HepG2 (cell line): Measurements from ENCODE around the gene TMEM63B. TPM values are rescaled to one million over a fixed set of nuclear protein-coding genes. Genes with fewer than 3 reads are reported as not detected.

Source experiments
- HOXA3 ChIP-seq: sonication (generic); formaldehyde crosslinking; IDR thresholded peaks from 2 replicates; pipeline ENCODE4 v1.5.0; 2020; ENCODE audit warnings: missing genetic modification reagents
- KDM2A ChIP-seq: sonication (generic); formaldehyde crosslinking; IDR thresholded peaks from 2 replicates; pipeline ENCODE4 v1.4.0; 2020; ENCODE audit warnings: low read depth, missing genetic modification reagents, borderline replicate concordance
- MNT ChIP-seq: fragments of 450-650 bp; IDR thresholded peaks from 2 replicates; pipeline ENCODE4 v1.6.1; 2016
- RBFOX2 ChIP-seq: fragments of 200-400 bp; formaldehyde crosslinking; IDR thresholded peaks from 2 replicates; pipeline ENCODE4 v1.6.1; 2017; ENCODE audit warnings: low read depth, mild to moderate bottlenecking, low read length
- SALL1 ChIP-seq: sonication (generic); formaldehyde crosslinking; IDR thresholded peaks from 2 replicates; pipeline ENCODE4 v1.8.0; 2022; ENCODE audit warnings: mild to moderate bottlenecking, missing genetic modification reagents
- SIN3B ChIP-seq: fragments of 150-350 bp; IDR thresholded peaks from 2 replicates; pipeline ENCODE4 v1.6.1; 2014; ENCODE audit warnings: low read length
- SRSF9 ChIP-seq: fragments of 200-400 bp; formaldehyde crosslinking; IDR thresholded peaks from 2 replicates; pipeline ENCODE4 v1.6.1; 2018; ENCODE audit warnings: borderline replicate concordance, mild to moderate bottlenecking, low read depth, low read length; ENCODE audit not compliant: insufficient read depth, poor library complexity, severe bottlenecking
- TIGD3 ChIP-seq: sonication (generic); formaldehyde crosslinking; IDR thresholded peaks from 2 replicates; pipeline ENCODE4 v1.5.1; 2020; ENCODE audit warnings: mild to moderate bottlenecking, missing genetic modification reagents, borderline replicate concordance
- ZBTB4 ChIP-seq: sonication (generic); formaldehyde crosslinking; IDR thresholded peaks from 2 replicates; pipeline ENCODE4 v1.4.0; 2020; ENCODE audit warnings: missing genetic modification reagents, mild to moderate bottlenecking, borderline replicate concordance
- ZHX1 ChIP-seq: sonication (generic); formaldehyde crosslinking; IDR thresholded peaks from 2 replicates; pipeline ENCODE4 v1.8.1; 2022; ENCODE audit warnings: low read depth, mild to moderate bottlenecking, missing genetic modification reagents
- ZNF337 ChIP-seq: sonication (generic); formaldehyde crosslinking; IDR thresholded peaks from 2 replicates; pipeline ENCODE4 v1.5.1; 2020; ENCODE audit warnings: missing genetic modification reagents, low read depth, mild to moderate bottlenecking, borderline replicate concordance
- ZNF350 ChIP-seq: sonication (generic); formaldehyde crosslinking; IDR thresholded peaks from 2 replicates; pipeline ENCODE4 v1.4.0; 2020; ENCODE audit warnings: mild to moderate bottlenecking, low read depth, missing genetic modification reagents, borderline replicate concordance
- ZNF597 ChIP-seq: sonication (generic); formaldehyde crosslinking; IDR thresholded peaks from 2 replicates; pipeline ENCODE4 v1.5.0; 2020; ENCODE audit warnings: missing genetic modification reagents
- ZNF652 ChIP-seq: IDR thresholded peaks from 2 replicates; pipeline ENCODE4 v1.6.1; 2016; ENCODE audit warnings: low read depth, borderline replicate concordance
- ZNF704 ChIP-seq: sonication (generic); formaldehyde crosslinking; IDR thresholded peaks from 2 replicates; pipeline ENCODE4 v1.8.1; 2023; ENCODE audit warnings: mild to moderate bottlenecking, inconsistent platforms, moderate library complexity, missing genetic modification reagents, borderline replicate concordance
- polyA plus RNA-seq, 8 experiments: library from polyadenylated mRNA; depleted of rRNA in 3 of 8; stranded (reverse) in 7 of 8; unstranded in 1 of 8; fragments of >200 nt; fragmentation: Illumina TruSeq in 4 of 8; extraction: Trizol in 4 of 8; gene quantifications; 2 replicates each; pipeline versions ENCODE4 v1.2.1 to v1.2.3, GENCODE V29; 2011 to 2016; ENCODE audit warnings: low read depth in 4 of 8, missing spikeins in 1 of 8, mixed read lengths in 1 of 8; ENCODE audit not compliant: insufficient read depth in 1 of 8
- total RNA-seq, 5 experiments: library from RNA; depleted of rRNA; stranded (reverse); fragments of >200 nt; fragmentation: Illumina TruSeq; extraction: Trizol; gene quantifications; 2 replicates each; pipeline ENCODE4 v1.2.3, GENCODE V29; 2016; ENCODE audit warnings: low read depth in 1 of 5

Gene TMEM63B
- total and polyA plus RNA-seq, 2 of the 13 experiments (the other 11 are each of a cell fraction or from before 2014, with no cell fraction given), result 27.4 to 75.8 TPM

GRCh38 chr6:44127186-44128019 lies at the start of gene TMEM63B, which contains the start of gene MRPL14 (continued):
- TF ChIP-seq MNT (0 out of 2 replicates have a peak, but pooled peaks have one; percentile 44), ZNF350 (CRISPR knock-in tag) (0 out of 2 replicates have a peak, but pooled peaks have one; percentile 4), SALL1 (CRISPR knock-in tag) (peak; percentile 63), TIGD3 (no peak), ZNF652 (CRISPR knock-in tag) (no peak), SRSF9 (no peak), SIN3B (0 out of 2 replicates have a peak, but pooled peaks have one; percentile 27), HOXA3 (peak; percentile 62; the same call in 1 of the 2 replicates), KDM2A (CRISPR knock-in tag) (peak; percentile 71; the same call in 1 of the 2 replicates), ZNF597 (CRISPR knock-in tag) (no peak), ZHX1 (peak; percentile 13; the same call in 1 of the 2 replicates), ZNF704 (CRISPR knock-in tag) (no peak), ZBTB4 (CRISPR knock-in tag) (no peak), RBFOX2 (peak; percentile 87), ZNF337 (CRISPR knock-in tag) (0 out of 2 replicates have a peak, but pooled peaks have one; percentile 58)
